HepG2 (cell line): ENCODE measurements around the gene PTCD2. TPM values are rescaled to one million over a fixed set of nuclear protein-coding genes. Genes with fewer than 3 reads are reported as not detected.

Source experiments
- BCL3 ChIP-seq: sonication (generic); formaldehyde crosslinking; IDR thresholded peaks from 2 replicates; pipeline ENCODE4 v1.5.1; 2020; ENCODE audit warnings: mild to moderate bottlenecking, missing genetic modification reagents, moderate library complexity
- FOXM1 ChIP-seq: sonication (generic); formaldehyde crosslinking; IDR thresholded peaks from 2 replicates; pipeline ENCODE4 v1.5.0; 2020; ENCODE audit warnings: missing genetic modification reagents
- GLMP ChIP-seq: sonication (generic); formaldehyde crosslinking; IDR thresholded peaks from 2 replicates; pipeline ENCODE4 v1.9.0; 2021; ENCODE audit warnings: missing genetic modification reagents, mild to moderate bottlenecking, borderline replicate concordance
- JARID2 ChIP-seq: sonication (generic); formaldehyde crosslinking; IDR thresholded peaks from 2 replicates; pipeline ENCODE4 v1.8.1; 2023; ENCODE audit warnings: missing genetic modification reagents, inconsistent platforms; ENCODE audit not compliant: insufficient replicate concordance
- LRRFIP1 ChIP-seq: sonication (generic); formaldehyde crosslinking; conservative IDR thresholded peaks from 2 replicates; pipeline ENCODE4 v1.4.0; 2020; ENCODE audit warnings: missing genetic modification reagents
- NFKB2 ChIP-seq: sonication (generic); formaldehyde crosslinking; IDR thresholded peaks from 2 replicates; pipeline ENCODE4 v1.4.0; 2020; ENCODE audit warnings: missing genetic modification reagents, borderline replicate concordance
- NR1H2 ChIP-seq: sonication (generic); formaldehyde crosslinking; IDR thresholded peaks from 2 replicates; pipeline ENCODE4 v1.8.1; 2022; ENCODE audit warnings: low read depth, missing genetic modification reagents, borderline replicate concordance
- PRDM10 ChIP-seq: sonication (generic); formaldehyde crosslinking; IDR thresholded peaks from 2 replicates; pipeline ENCODE4 v1.4.0; 2020; ENCODE audit warnings: low read depth, missing genetic modification reagents
- RARA ChIP-seq: IDR thresholded peaks from 2 replicates; pipeline ENCODE4 v1.6.1; 2016; ENCODE audit warnings: missing genetic modification reagents, missing compliant biosample characterization
- STAG1 ChIP-seq: sonication (generic); formaldehyde crosslinking; IDR thresholded peaks from 2 replicates; pipeline ENCODE4 v1.4.0; 2020; ENCODE audit warnings: missing genetic modification reagents
- THRA ChIP-seq: sonication (generic); formaldehyde crosslinking; IDR thresholded peaks from 2 replicates; pipeline ENCODE4 v1.4.0; 2020; ENCODE audit warnings: missing genetic modification reagents, borderline replicate concordance
- ZNF136 ChIP-seq: sonication (generic); formaldehyde crosslinking; IDR thresholded peaks from 2 replicates; pipeline ENCODE4 v1.8.1; 2022; ENCODE audit warnings: low read depth, mild to moderate bottlenecking, moderate library complexity, missing genetic modification reagents
- ZNF292 ChIP-seq: sonication (generic); formaldehyde crosslinking; IDR thresholded peaks from 2 replicates; pipeline ENCODE4 v1.8.1; 2022; ENCODE audit warnings: mild to moderate bottlenecking, low read depth, missing genetic modification reagents, borderline replicate concordance
- ZNF296 ChIP-seq: sonication (generic); formaldehyde crosslinking; conservative IDR thresholded peaks from 2 replicates; pipeline ENCODE4 v1.5.0; 2020; ENCODE audit warnings: mild to moderate bottlenecking, missing genetic modification reagents
- ZNF597 ChIP-seq: sonication (generic); formaldehyde crosslinking; IDR thresholded peaks from 2 replicates; pipeline ENCODE4 v1.5.0; 2020; ENCODE audit warnings: missing genetic modification reagents
- polyA plus RNA-seq, 8 experiments: library from polyadenylated mRNA; depleted of rRNA in 3 of 8; stranded (reverse) in 7 of 8; unstranded in 1 of 8; fragments of >200 nt; fragmentation: Illumina TruSeq in 4 of 8; extraction: Trizol in 4 of 8; gene quantifications; 2 replicates each; pipeline versions ENCODE4 v1.2.1 to v1.2.3, GENCODE V29; 2011 to 2016; ENCODE audit warnings: low read depth in 4 of 8, missing spikeins in 1 of 8, mixed read lengths in 1 of 8; ENCODE audit not compliant: insufficient read depth in 1 of 8
- total RNA-seq, 5 experiments: library from RNA; depleted of rRNA; stranded (reverse); fragments of >200 nt; fragmentation: Illumina TruSeq; extraction: Trizol; gene quantifications; 2 replicates each; pipeline ENCODE4 v1.2.3, GENCODE V29; 2016; ENCODE audit warnings: low read depth in 1 of 5

PTCD2 gene
- total and polyA plus RNA-seq, 2 of the 13 experiments (the other 11 are each of a cell fraction or from before 2014, with no cell fraction given): 5.3 to 6.4 TPM

- no peak for TF ChIP-seq LRRFIP1 (CRISPR knock-in tag)
- no peak; the same call in 1 of the 2 replicates for TF ChIP-seq THRA
- no peak for TF ChIP-seq ZNF296 (CRISPR knock-in tag)
- no peak for TF ChIP-seq ZNF597 (CRISPR knock-in tag)
- TF ChIP-seq GLMP (CRISPR knock-in tag): no peak; the same call in 1 of the 2 replicates
- peak; percentile 43; the same call in 1 of the 2 replicates for TF ChIP-seq PRDM10 (CRISPR knock-in tag)
- peak; percentile 48 for TF ChIP-seq JARID2
- TF ChIP-seq BCL3 (CRISPR knock-in tag): peak; percentile 95
- TF ChIP-seq RARA (CRISPR knock-in tag): no peak; the same call in 1 of the 2 replicates
- 0 out of 2 replicates have a peak, but pooled peaks have one; percentile 59 for TF ChIP-seq NR1H2 (CRISPR knock-in tag)
- peak; percentile 93; the same call in 1 of the 2 replicates for TF ChIP-seq NFKB2 (CRISPR knock-in tag)
- TF ChIP-seq ZNF136 (CRISPR knock-in tag): peak; percentile 78; the same call in 1 of the 2 replicates
- TF ChIP-seq FOXM1 (CRISPR knock-in tag): no peak; the same call in 1 of the 2 replicates
- TF ChIP-seq STAG1 (CRISPR knock-in tag): peak; percentile 85
- TF ChIP-seq ZNF292 (CRISPR knock-in tag): peak; percentile 86
These were observed 12.0 kb upstream of the PTCD2 start (continued) for GRCh38 chr5:72307968-72308852.
